Measurements from ENCODE around the gene CNTNAP1. TPM values are rescaled to one million over a fixed set of nuclear protein-coding genes. Genes with fewer than 3 reads are reported as not detected.

Gene CNTNAP1
- total and polyA plus RNA-seq, 9 of the 15 experiments (the other 6 are each of a cell fraction or from before 2014, with no cell fraction given), result 0.10 to 1.8 (median 0.62) TPM

GRCh38 chr17:42744806-42745617 lies 62.7 kb downstream of the CNTNAP1 start, which contains the start of gene EZH1 (continued):
- TF ChIP-seq ASH1L (IDR thresholded peaks at IDR 0.05; ENCODE audit: borderline replicate concordance, low read depth, partially characterized antibody) (no peak), CAMTA2 (CRISPR knock-in tag; conservative IDR thresholded peaks at IDR 0.05) (no peak), KAT2B (IDR thresholded peaks at IDR 0.05; ENCODE audit: low read depth, low read length) (no peak), MCM7 (IDR thresholded peaks at IDR 0.05) (no peak), TAF15 (IDR thresholded peaks at IDR 0.05; ENCODE audit: low read depth, low read length) (no peak), ETS2 (tag; IDR thresholded peaks at IDR 0.05; ENCODE audit: borderline replicate concordance, poor library complexity, severe bottlenecking) (no peak), ZNF699 (CRISPR knock-in tag; IDR thresholded peaks at IDR 0.05; ENCODE audit: insufficient replicate concordance) (no peak)
- TF ChIP-seq, protein P1, sequence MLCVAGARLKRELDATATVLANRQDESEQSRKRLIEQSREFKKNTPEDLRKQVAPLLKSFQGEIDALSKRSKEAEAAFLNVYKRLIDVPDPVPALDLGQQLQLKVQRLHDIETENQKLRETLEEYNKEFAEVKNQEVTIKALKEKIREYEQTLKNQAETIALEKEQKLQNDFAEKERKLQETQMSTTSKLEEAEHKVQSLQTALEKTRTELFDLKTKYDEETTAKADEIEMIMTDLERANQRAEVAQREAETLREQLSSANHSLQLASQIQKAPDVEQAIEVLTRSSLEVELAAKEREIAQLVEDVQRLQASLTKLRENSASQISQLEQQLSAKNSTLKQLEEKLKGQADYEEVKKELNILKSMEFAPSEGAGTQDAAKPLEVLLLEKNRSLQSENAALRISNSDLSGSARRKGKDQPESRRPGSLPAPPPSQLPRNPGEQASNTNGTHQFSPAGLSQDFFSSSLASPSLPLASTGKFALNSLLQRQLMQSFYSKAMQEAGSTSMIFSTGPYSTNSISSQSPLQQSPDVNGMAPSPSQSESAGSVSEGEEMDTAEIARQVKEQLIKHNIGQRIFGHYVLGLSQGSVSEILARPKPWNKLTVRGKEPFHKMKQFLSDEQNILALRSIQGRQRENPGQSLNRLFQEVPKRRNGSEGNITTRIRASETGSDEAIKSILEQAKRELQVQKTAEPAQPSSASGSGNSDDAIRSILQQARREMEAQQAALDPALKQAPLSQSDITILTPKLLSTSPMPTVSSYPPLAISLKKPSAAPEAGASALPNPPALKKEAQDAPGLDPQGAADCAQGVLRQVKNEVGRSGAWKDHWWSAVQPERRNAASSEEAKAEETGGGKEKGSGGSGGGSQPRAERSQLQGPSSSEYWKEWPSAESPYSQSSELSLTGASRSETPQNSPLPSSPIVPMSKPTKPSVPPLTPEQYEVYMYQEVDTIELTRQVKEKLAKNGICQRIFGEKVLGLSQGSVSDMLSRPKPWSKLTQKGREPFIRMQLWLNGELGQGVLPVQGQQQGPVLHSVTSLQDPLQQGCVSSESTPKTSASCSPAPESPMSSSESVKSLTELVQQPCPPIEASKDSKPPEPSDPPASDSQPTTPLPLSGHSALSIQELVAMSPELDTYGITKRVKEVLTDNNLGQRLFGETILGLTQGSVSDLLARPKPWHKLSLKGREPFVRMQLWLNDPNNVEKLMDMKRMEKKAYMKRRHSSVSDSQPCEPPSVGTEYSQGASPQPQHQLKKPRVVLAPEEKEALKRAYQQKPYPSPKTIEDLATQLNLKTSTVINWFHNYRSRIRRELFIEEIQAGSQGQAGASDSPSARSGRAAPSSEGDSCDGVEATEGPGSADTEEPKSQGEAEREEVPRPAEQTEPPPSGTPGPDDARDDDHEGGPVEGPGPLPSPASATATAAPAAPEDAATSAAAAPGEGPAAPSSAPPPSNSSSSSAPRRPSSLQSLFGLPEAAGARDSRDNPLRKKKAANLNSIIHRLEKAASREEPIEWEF (CRISPR knock-in tag; IDR thresholded peaks at IDR 0.05), result no peak
- TF ChIP-seq, protein P2, sequence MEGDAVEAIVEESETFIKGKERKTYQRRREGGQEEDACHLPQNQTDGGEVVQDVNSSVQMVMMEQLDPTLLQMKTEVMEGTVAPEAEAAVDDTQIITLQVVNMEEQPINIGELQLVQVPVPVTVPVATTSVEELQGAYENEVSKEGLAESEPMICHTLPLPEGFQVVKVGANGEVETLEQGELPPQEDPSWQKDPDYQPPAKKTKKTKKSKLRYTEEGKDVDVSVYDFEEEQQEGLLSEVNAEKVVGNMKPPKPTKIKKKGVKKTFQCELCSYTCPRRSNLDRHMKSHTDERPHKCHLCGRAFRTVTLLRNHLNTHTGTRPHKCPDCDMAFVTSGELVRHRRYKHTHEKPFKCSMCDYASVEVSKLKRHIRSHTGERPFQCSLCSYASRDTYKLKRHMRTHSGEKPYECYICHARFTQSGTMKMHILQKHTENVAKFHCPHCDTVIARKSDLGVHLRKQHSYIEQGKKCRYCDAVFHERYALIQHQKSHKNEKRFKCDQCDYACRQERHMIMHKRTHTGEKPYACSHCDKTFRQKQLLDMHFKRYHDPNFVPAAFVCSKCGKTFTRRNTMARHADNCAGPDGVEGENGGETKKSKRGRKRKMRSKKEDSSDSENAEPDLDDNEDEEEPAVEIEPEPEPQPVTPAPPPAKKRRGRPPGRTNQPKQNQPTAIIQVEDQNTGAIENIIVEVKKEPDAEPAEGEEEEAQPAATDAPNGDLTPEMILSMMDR (IDR thresholded peaks at IDR 0.05 in 2 of 3, conservative IDR thresholded peaks at IDR 0.05 in 1 of 3; ENCODE audit: insufficient read depth in 2 of 3, low read depth in 1 of 3, low read length in 3 of 3), result no peak

All from K562 (cell line).